Activated CD4-positive, alpha-beta T cell treated with anti-CD3 and anti-CD28 coated beads, Interleukin-2, amount 50 U/mL, for 1 hour (primary cell): ENCODE measurements around the gene RALY.

Experiments
- DNase-seq: peaks from one replicate; pipeline ENCODE4 v3.0.0-alpha.2; 2020

RALY gene

GRCh38 chr20:34084227-34084923 is 90.7 kb downstream of the RALY start:
- no peak for DNase-seq

- no peak for DNase-seq
Observed at GRCh38 chr20:34085544-34086040, 91.9 kb downstream of the RALY start.

- no peak for DNase-seq
Observed at GRCh38 chr20:34088305-34089174, 94.8 kb downstream of the RALY start.

- no peak for DNase-seq
Observed at GRCh38 chr20:34089175-34089479, 95.4 kb downstream of the RALY start.

- DNase-seq = no peak
Observed at GRCh38 chr20:34089655-34090345, 96.1 kb downstream of the RALY start.

- no peak for DNase-seq
Observed at GRCh38 chr20:34090645-34091044, 96.9 kb downstream of the RALY start.

- DNase-seq = no peak
Observed at GRCh38 chr20:34091637-34092200, 98.0 kb downstream of the RALY start.

- DNase-seq = no peak
Observed at GRCh38 chr20:34093895-34094294, 100.2 kb downstream of the RALY start.

- no peak for DNase-seq
Observed at GRCh38 chr20:34095825-34096224, 102.1 kb downstream of the RALY start.

GRCh38 chr20:34096699-34097444 is 103.2 kb downstream of the RALY start:
- DNase-seq = no peak

- DNase-seq = no peak
Observed at GRCh38 chr20:34098570-34098969, 104.9 kb downstream of the RALY start.

- no peak for DNase-seq
Observed at GRCh38 chr20:34099675-34100074, 106.0 kb downstream of the RALY start.

- no peak for DNase-seq
Observed at GRCh38 chr20:34100576-34100975, 106.9 kb downstream of the RALY start.

- DNase-seq = no peak
Observed at GRCh38 chr20:34102342-34102741, 108.6 kb downstream of the RALY start.

- no peak for DNase-seq
Observed at GRCh38 chr20:34104059-34104458, 110.3 kb downstream of the RALY start.

GRCh38 chr20:34105978-34106675 is 112.4 kb downstream of the RALY start:
- DNase-seq = no peak

- no peak for DNase-seq
Observed at GRCh38 chr20:34108616-34109174, 115.0 kb downstream of the RALY start.

GRCh38 chr20:34109442-34109841 is 115.7 kb downstream of the RALY start:
- DNase-seq = no peak

- DNase-seq = no peak
Observed at GRCh38 chr20:34110025-34110744, 116.5 kb downstream of the RALY start.

- DNase-seq = no peak
Observed at GRCh38 chr20:34110745-34111641, 117.3 kb downstream of the RALY start.
